K562 (cell line): ENCODE measurements around the gene HPCA. TPM values are rescaled to one million over a fixed set of nuclear protein-coding genes. Genes with fewer than 3 reads are reported as not detected.

ENCODE experiments used
- ADNP ChIP-seq: fragments of 200-800 bp; sonication (Bioruptor generic); IDR thresholded peaks from 2 replicates; pipeline ENCODE4 v1.6.1; 2016; ENCODE audit warnings: missing genetic modification characterization, missing compliant biosample characterization
- BCOR ChIP-seq: fragments of 450-650 bp; IDR thresholded peaks from 2 replicates; pipeline ENCODE4 v1.6.1; 2016
- CHD1 ChIP-seq: fragments of 200-600 bp; sonication (generic); IDR thresholded peaks from one replicate; pipeline ENCODE4 v1.6.1; 2012; ENCODE audit warnings: mild to moderate bottlenecking, moderate library complexity, low read length, inconsistent platforms
- CXXC5 ChIP-seq: fragments of 250-450 bp; sonication (Bioruptor Pico); IDR thresholded peaks from 2 replicates; pipeline ENCODE4 v1.8.0; 2022; ENCODE audit warnings: inconsistent platforms, mild to moderate bottlenecking, moderate library complexity
- DDX20 ChIP-seq: fragments of 450-650 bp; IDR thresholded peaks from 2 replicates; pipeline ENCODE4 v1.6.1; 2016; ENCODE audit warnings: missing genetic modification characterization, low read depth, mild to moderate bottlenecking, missing compliant biosample characterization, moderate library complexity
- E2F5 ChIP-seq: sonication (generic); formaldehyde crosslinking; IDR thresholded peaks from 2 replicates; pipeline ENCODE4 v1.8.0; 2022; ENCODE audit warnings: mild to moderate bottlenecking, missing genetic modification reagents
- KDM5B ChIP-seq: fragments of 200-600 bp; sonication (generic); IDR thresholded peaks from 2 replicates; pipeline ENCODE4 v1.6.1; 2012; ENCODE audit warnings: low read depth, mild to moderate bottlenecking, moderate library complexity, low read length, control low read depth, inconsistent platforms; ENCODE audit not compliant: insufficient replicate concordance
- MIER1 ChIP-seq: fragments of 450-650 bp; IDR thresholded peaks from 2 replicates; pipeline ENCODE4 v1.6.1; 2016; ENCODE audit warnings: antibody characterized with exemption, mild to moderate bottlenecking, low read depth
- NFATC3 ChIP-seq: fragments of 450-650 bp; IDR thresholded peaks from 2 replicates; pipeline ENCODE4 v1.6.1; 2017; ENCODE audit warnings: mild to moderate bottlenecking
- PHF8 ChIP-seq: fragments of 200-600 bp; sonication (generic); IDR thresholded peaks from 2 replicates; pipeline ENCODE4 v1.6.1; 2012; ENCODE audit warnings: mixed run types, mild to moderate bottlenecking, inconsistent platforms, low read length, moderate library complexity, borderline replicate concordance
- SOX6 ChIP-seq: fragments of 450-650 bp; IDR thresholded peaks from 2 replicates; pipeline ENCODE4 v1.6.1; 2014; ENCODE audit warnings: mild to moderate bottlenecking
- SRSF9 ChIP-seq: fragments of 200-400 bp; formaldehyde crosslinking; IDR thresholded peaks from 2 replicates; pipeline ENCODE4 v1.6.1; 2017; ENCODE audit warnings: low read depth, low read length, borderline replicate concordance
- ZBTB11 ChIP-seq, 3 experiments: fragments of 200-800 bp in 1 of 3; fragments of 250-450 bp in 1 of 3; fragments of 450-650 bp in 1 of 3; sonication (Bioruptor Pico) in 1 of 3; sonication (Bioruptor generic) in 1 of 3; formaldehyde crosslinking in 1 of 3; IDR thresholded peaks; 2 replicates each; pipeline versions ENCODE4 v1.6.1 to v1.8.0; 2016 to 2022; ENCODE audit warnings: mild to moderate bottlenecking in 2 of 3, missing genetic modification characterization in 2 of 3, missing compliant biosample characterization in 1 of 3, moderate library complexity in 1 of 3
- ZBTB17 ChIP-seq: fragments of 450-650 bp; formaldehyde crosslinking; IDR thresholded peaks from 2 replicates; pipeline ENCODE4 v1.4.0; 2020; ENCODE audit warnings: mild to moderate bottlenecking
- ZFX ChIP-seq: sonication (generic); formaldehyde crosslinking; IDR thresholded peaks from 2 replicates; pipeline ENCODE4 v1.8.0; 2022; ENCODE audit warnings: mild to moderate bottlenecking, missing genetic modification reagents, moderate library complexity
- ZNF232 ChIP-seq: sonication (generic); formaldehyde crosslinking; IDR thresholded peaks from 2 replicates; pipeline ENCODE4 v1.8.0; 2022; ENCODE audit warnings: mild to moderate bottlenecking, missing genetic modification reagents
- ZNF511 ChIP-seq: sonication (generic); formaldehyde crosslinking; IDR thresholded peaks from 2 replicates; pipeline ENCODE4 v1.8.0; 2022; ENCODE audit warnings: mild to moderate bottlenecking, missing genetic modification reagents
- ZNF589 ChIP-seq: fragments of 200-800 bp; sonication (Bioruptor generic); IDR thresholded peaks from 2 replicates; pipeline ENCODE4 v1.6.1; 2016; ENCODE audit warnings: low read depth, missing genetic modification characterization, missing compliant biosample characterization
- ZNF639 ChIP-seq, 2 experiments: fragments of 200-800 bp in 1 of 2; sonication (Bioruptor generic) in 1 of 2; sonication (generic) in 1 of 2; formaldehyde crosslinking in 1 of 2; IDR thresholded peaks in 1 of 2; conservative IDR thresholded peaks in 1 of 2; 2 replicates each; pipeline versions ENCODE4 v1.5.0 to v1.6.1; 2016 to 2020; ENCODE audit warnings: missing compliant biosample characterization in 1 of 2, missing genetic modification characterization in 1 of 2, missing genetic modification reagents in 1 of 2
- ZNF695 ChIP-seq: fragments of 450-650 bp; formaldehyde crosslinking; IDR thresholded peaks from 2 replicates; pipeline ENCODE4 v1.4.0; 2020; ENCODE audit warnings: mild to moderate bottlenecking, moderate library complexity
- polyA plus RNA-seq, 8 experiments: library from polyadenylated mRNA; depleted of rRNA in 4 of 8; stranded (reverse) in 5 of 8; unstranded in 3 of 8; fragments of >200 nt; fragmentation: Nextera tagmentation in 2 of 8; fragmentation: Illumina TruSeq in 1 of 8; extraction: Ambion mirVana in 2 of 8; extraction: Trizol in 1 of 8; gene quantifications; 2 replicates each; pipeline versions ENCODE4 v1.2.1 to v1.2.3, GENCODE V29; 2011 to 2014; ENCODE audit warnings: inconsistent platforms in 1 of 8, missing spikeins in 1 of 8
- total RNA-seq, 7 experiments: library from RNA; depleted of rRNA in 6 of 7; stranded (reverse); fragments of >200 nt in 6 of 7; fragmentation: Illumina TruSeq in 2 of 7; extraction: Trizol in 2 of 7; gene quantifications; 2 replicates each; pipeline versions ENCODE4 v1.2.1 to v1.2.3, GENCODE V29; 2011 to 2021; ENCODE audit warnings: low replicate concordance in 1 of 7

Gene HPCA
- total and polyA plus RNA-seq, 9 of the 15 experiments (the other 6 are each of a cell fraction or from before 2014, with no cell fraction given), result not detected

GRCh38 chr1:32900956-32901822, 14.9 kb downstream of the HPCA start, which contains the start of gene TMEM54 (continued):
- peak in 1 of 3 experiments; percentile 37; a peak in 1 of 6 replicates for TF ChIP-seq ZBTB11 (CRISPR knock-in tag; IDR thresholded peaks at IDR 0.05)
- peak; percentile 84 for TF ChIP-seq BCOR
- peak in 1 of 2 experiments; percentile 84; a peak in 1 of 4 replicates for TF ChIP-seq ZNF639 (CRISPR knock-in tag; conservative IDR thresholded peaks at IDR 0.05 in 1 of 2, IDR thresholded peaks at IDR 0.05 in 1 of 2)
- TF ChIP-seq ZNF695 (CRISPR knock-in tag), result no peak
- TF ChIP-seq E2F5 (CRISPR knock-in tag), result no peak
- TF ChIP-seq KDM5B, result peak; percentile 58
- peak; percentile 73 for TF ChIP-seq CXXC5 (CRISPR knock-in tag)
- TF ChIP-seq NFATC3, result no peak
- no peak for TF ChIP-seq ZNF232 (CRISPR knock-in tag)
- TF ChIP-seq SRSF9, result no peak
- TF ChIP-seq CHD1, result peak; percentile 27
- no peak for TF ChIP-seq DDX20 (tag)
- peak; percentile 83; the same call in 1 of the 2 replicates for TF ChIP-seq PHF8
- TF ChIP-seq ADNP (tag), result no peak
- TF ChIP-seq ZNF589 (CRISPR knock-in tag), result 0 out of 2 replicates have a peak, but pooled peaks have one; percentile 38
- no peak for TF ChIP-seq SOX6
- TF ChIP-seq MIER1, result no peak
- 0 out of 2 replicates have a peak, but pooled peaks have one; percentile 20 for TF ChIP-seq ZNF511
- TF ChIP-seq ZFX, result peak; percentile 60
- 0 out of 2 replicates have a peak, but pooled peaks have one; percentile 16 for TF ChIP-seq ZBTB17 (CRISPR knock-in tag)
